HL-60/S4 (cell line): ENCODE data around the gene CCDC77.
"Not testable (repeated sequence)": the region's sequence is repeated elsewhere in the genome, so short reads cannot be mapped to it uniquely, and the experiment has no call there.

Source experiments
- in situ Hi-C: fragments of 300-500 bp; cut with MboI; formaldehyde crosslinking; loops from 2 replicates; pipeline ENCODE4 v1.14.3; 2022; ENCODE audit warnings: low sequenced_read_pairs

The CCDC77 gene

GRCh38 chr12:401235-402028, at the start of gene CCDC77:
CCDC77 (plus strand) TSS chr12:401644; CDS start chr12:409384, 7,740 bp downstream.
- in situ Hi-C loops: no loop called here

DNA sequence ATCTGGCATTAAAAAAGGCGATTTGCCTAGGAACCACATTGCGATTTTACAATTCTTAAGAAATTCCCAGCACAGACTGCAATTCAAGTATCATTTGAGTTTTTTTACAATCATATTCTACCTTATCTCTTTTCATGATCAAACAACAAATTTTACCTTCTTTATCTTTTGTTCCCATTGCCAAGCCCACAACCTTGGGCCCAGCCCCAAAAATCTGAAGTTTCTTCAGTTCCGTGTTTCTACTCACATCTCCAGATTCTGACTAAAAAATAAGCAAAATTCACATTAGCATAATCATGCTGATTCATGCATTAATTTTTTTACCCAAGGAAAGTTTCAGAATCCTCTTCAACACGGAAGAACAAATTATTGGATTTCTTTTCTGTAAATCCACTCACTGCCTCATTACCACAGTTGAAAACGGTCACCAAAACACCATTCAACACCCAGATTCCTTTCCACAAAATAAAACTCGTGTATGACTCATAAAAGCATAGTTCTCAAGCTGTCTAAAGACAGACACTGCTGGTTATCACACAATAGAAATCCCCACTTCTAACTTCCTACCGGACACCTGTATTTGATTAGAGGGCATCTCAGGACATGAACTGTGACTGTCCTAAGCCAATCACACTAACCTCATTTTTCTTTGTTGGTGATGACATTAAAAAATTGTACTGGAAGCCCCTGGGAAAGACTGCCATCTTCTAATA, 45.0 kb upstream of the CCDC77 start:
- in situ Hi-C loops: no loop called here

- in situ Hi-C loops: no loop called here
These were observed 42.4 kb upstream of the CCDC77 start for GRCh38 chr12:359091-359490.

- in situ Hi-C loops: no loop called here
These were observed 34.6 kb upstream of the CCDC77 start for GRCh38 chr12:366820-367219.

DNA sequence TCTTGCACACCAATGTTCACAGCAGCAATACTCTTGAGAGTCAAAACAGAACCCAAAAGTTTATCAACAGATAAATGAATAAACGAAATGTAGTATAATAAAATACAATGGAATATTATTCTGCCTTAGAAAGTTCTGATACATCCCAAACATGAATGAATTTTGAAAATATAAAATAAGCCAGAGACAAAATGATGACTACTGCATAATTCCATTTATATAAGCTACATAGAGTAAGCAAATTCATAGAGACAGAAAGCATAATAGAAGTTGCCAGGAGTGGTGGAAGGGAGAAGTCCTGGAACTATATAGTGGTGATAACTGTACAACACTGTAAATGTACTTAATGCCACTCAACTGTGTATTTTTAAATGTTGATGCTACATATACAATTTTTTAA, 33.5 kb upstream of the CCDC77 start:
- in situ Hi-C loops: no loop called here

GRCh38 chr12:370739-371485, 30.5 kb upstream of the CCDC77 start:
- in situ Hi-C loops: not testable (repeated sequence)

- in situ Hi-C loops: no loop called here
These were observed 14.8 kb upstream of the CCDC77 start for GRCh38 chr12:386651-387050.

- in situ Hi-C loops: no loop called here
These were observed 13.4 kb upstream of the CCDC77 start for GRCh38 chr12:388012-388411.

GRCh38 chr12:388541-389141, 12.8 kb upstream of the CCDC77 start:
- in situ Hi-C loops: no loop called here

DNA sequence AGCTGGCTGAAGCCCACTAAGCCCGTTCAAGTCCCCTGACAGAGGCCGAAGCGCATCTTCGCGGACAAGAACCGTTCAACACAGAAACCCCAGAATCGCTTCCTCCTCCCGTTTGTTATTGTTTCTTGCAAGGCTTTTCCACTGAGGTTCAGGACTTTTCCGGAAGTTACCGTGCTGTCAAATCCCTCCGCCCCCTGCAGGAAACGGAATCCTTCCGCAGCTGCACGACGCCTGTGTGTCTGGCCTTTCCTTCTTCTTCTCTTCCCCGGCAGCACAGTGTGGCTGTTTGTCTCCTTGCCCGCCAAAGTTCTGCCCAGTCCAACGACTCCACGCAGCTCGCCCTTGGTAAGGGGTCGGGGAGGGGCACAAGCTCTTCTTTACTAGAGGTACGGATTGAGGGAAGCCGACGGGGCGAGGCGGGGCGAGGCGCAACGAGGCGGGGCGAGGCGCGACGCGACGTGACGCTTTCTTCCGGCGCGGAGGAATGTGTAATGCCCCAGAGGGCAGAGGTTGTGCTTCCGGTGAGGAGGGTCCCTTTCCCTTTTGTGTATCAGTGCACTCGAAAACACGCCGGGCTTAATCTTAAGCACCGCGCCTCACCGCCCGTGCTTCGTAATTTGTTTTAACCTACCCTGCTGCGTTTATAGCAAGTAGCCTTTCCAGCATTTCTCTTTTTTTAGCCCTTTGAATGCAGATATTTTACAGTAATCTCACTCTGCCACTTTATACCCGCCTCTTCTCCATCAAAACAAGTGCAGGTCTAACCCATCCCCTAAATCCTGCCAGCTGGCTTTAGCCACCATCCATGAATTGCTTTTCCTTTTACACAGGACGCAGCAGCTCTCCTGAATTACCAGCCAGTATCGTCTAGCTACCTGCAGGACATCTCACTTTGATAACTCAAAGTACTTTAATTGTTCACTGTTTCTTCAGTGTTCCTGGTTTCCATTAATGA, 12.0 kb upstream of the CCDC77 start, which contains the start of gene KDM5A:
Gene KDM5A (minus strand): TSS at position 179 of the 955 bp plus-strand sequence. CDS start 229 bp downstream, outside the sequence.
- in situ Hi-C loops: no loop called here

- in situ Hi-C loops: no loop called here
These were observed 616 bp upstream of the CCDC77 start for GRCh38 chr12:400828-401227.

- in situ Hi-C loops: no loop called here
These were observed 565 bp downstream of the CCDC77 start for GRCh38 chr12:402029-402389.

- in situ Hi-C loops: no loop called here
These were observed 13.4 kb downstream of the CCDC77 start for GRCh38 chr12:414859-415258.

DNA sequence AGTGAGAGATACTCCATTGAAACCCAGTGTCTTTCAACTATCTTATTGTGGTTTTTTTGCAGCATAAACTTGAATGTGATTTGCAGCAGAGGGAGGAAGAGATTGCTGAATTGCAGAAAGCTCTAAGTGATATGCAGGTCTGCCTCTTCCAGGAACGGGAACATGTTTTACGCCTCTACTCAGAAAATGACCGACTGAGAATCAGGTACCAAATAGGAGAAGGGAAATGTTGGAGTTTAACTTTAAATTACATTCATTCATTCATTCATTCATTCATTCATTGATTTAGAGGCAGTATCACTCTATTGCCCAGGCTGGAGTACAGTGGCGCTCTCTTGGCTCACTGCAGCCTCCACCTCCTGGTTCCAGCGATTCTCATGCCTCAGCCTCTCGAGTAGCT, 17.0 kb downstream of the CCDC77 start:
- in situ Hi-C loops: no loop called here

DNA sequence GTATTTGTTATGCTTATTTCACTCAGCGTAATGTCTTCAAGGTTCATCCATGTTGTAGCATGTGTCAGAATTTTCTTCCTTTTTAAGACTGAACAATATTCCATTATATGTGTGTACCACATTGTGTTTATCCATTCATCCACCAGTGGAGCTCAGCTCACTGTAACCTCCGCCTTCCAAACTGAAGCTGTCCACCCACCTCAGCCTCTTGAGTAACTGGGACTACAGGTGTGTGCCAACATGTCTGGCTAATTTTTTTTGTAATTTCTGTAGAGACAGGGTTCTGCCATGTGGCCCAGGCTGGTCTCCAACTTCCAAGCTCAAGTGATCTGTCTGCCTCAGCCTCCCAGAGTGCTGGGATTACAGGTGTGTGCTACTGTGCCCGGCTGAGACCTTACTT, 21.1 kb downstream of the CCDC77 start:
- in situ Hi-C loops: no loop called here

DNA sequence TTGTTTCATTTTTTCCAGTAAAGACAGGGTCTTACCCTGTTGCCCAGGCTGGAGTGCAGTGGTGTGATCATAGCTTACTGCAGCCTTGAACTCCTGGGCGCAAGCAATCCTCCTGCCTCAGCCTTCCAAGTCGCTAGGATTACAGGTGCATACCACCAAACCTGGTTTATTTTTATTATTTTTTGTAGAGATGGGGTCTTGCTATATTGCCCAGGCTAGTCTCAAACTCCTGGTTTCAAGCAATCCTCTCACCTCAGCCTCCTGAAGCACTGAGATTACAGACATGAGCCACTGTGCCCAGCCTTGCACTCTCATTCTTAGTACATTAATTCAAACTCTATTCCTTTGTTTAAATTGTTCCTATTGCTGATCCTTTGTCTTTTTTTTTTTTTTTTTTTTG, 34.3 kb downstream of the CCDC77 start:
- in situ Hi-C loops: not testable (repeated sequence)

DNA sequence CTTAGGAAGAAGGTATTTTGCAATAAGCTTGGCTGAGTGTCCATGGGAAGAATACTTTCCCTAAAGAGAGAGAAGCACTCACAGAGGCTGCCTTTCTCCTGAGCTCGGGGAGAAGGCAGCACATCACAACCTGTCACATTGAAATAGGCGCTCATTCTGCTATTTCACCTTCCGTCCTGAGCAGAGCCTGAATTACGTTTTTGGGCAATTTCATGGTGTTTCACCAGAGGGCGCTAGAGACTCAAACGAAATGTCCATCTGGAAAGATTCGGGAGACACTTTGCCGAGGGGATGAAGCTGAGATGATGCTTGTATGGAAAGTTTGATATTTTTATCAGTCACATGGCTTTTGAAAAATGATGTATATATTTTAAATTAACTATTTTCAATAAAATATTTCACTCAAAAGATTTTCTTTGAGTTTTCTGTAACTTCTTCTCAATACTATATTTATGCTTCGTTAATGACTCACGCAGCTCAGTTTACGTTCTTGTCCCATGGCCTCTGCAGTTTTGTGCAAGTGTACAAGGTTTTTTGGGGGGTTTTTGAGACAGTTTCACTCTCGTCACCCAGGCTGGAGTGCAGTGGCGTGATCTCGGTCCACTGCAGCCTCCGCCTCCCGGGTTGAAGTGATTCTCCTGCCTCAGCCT, 40.9 kb downstream of the CCDC77 start:
- in situ Hi-C loops: no loop called here

DNA sequence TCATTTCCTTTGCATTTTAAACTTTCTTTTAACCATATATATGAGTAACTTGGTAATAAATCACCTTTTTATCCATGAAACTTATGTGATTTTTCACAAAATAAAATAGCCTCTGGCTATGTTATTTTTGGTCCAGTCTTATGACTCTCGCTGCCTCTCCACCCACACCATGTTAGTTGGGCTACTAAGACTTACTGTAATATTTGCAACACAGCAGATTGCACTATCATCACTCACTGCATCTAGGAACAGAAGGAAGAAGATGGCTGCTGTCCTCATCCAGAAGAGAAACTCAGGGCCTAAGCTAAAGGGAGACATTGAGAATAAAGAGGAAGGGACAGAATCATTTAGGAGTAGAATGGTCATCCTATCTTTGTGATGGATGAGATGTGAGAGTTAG, 45.7 kb downstream of the CCDC77 start:
- in situ Hi-C loops: no loop called here

- in situ Hi-C loops: no loop called here
These were observed 47.8 kb downstream of the CCDC77 start for GRCh38 chr12:449203-449602.
